Activated CD8-positive, alpha-beta memory T cell treated with anti-CD3 and anti-CD28 coated beads, Interleukin-2, amount 10 ng/mL, durations not matched to agents 7 days and 5 days (primary cell): ENCODE data around the gene SIM2. TPM values are rescaled to one million over a fixed set of nuclear protein-coding genes. Genes with fewer than 3 reads are reported as not detected.
A peak's percentile ranks its signal among the peaks of the same experiment; 100 is the strongest.

Source experiments
- ATAC-seq: fragments of 150-1000 bp; cut with Tn5 transposase; one replicate; pipeline ENCODE4 v1.10.0; 2021; ENCODE audit warnings: moderate library complexity
- CTCF ChIA-PET: fragments of 350-600 bp; sonication (Branson Sonifier 250); formaldehyde crosslinking; loops from one replicate; lab custom pipeline; 2021; ENCODE audit warnings: antibody characterized with exemption; lab: Charles Lee
- DNase-seq: peaks from one replicate; pipeline ENCODE4 v3.0.0-alpha.2; 2020
- H3K27ac Mint-ChIP-seq: one replicate; pipeline ENCODE4 v1.8.0; 2021; ENCODE audit warnings: mild to moderate bottlenecking, mixed read lengths
- H3K27me3 Mint-ChIP-seq: one replicate; pipeline ENCODE4 v1.8.0; 2021; ENCODE audit warnings: mixed read lengths
- H3K36me3 Mint-ChIP-seq: one replicate; pipeline ENCODE4 v1.8.0; 2021; ENCODE audit warnings: mild to moderate bottlenecking, mixed read lengths
- H3K4me1 Mint-ChIP-seq: one replicate; pipeline ENCODE4 v1.8.0; 2021; ENCODE audit warnings: mixed read lengths
- H3K4me3 Mint-ChIP-seq: one replicate; pipeline ENCODE4 v1.8.0; 2021; ENCODE audit warnings: mild to moderate bottlenecking, moderate library complexity, mixed read lengths
- H3K9me3 Mint-ChIP-seq: one replicate; pipeline ENCODE4 v1.8.0; 2022; ENCODE audit warnings: low read depth, mixed read lengths
- total RNA-seq, 2 experiments: library from RNA; stranded (reverse); gene quantifications; one replicate each; pipeline ENCODE4 v1.2.3, GENCODE V29; 2021

Gene SIM2
- total RNA-seq, 2 experiments from 2014 or later = 0.09 TPM; not detected in 1

DNA sequence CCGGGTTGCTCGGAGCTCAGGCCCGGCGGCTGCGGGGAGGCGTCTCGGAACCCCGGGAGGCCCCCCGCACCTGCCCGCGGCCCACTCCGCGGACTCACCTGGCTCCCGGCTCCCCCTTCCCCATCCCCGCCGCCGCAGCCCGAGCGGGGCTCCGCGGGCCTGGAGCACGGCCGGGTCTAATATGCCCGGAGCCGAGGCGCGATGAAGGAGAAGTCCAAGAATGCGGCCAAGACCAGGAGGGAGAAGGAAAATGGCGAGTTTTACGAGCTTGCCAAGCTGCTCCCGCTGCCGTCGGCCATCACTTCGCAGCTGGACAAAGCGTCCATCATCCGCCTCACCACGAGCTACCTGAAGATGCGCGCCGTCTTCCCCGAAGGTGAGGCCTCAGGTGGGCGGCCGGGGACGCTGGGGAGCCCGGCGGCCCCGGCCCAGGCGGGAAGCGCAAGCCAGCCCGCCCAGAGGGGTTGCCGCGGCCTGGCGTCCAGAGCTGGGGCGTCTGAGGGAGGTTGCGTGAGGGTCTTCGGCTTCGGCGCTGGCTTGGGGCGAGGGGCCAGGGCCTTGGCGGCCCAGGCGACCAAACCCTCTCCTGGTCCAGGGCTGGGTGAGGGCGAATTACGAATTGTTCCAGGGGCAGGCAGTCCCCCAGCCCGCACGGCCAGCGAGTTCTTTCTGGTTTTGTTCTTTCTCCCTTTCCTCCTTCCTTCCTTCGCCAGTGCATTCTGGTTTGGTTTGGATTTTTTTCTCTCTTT lies 805 bp downstream of the SIM2 start:
- no peak for ATAC-seq

DNA sequence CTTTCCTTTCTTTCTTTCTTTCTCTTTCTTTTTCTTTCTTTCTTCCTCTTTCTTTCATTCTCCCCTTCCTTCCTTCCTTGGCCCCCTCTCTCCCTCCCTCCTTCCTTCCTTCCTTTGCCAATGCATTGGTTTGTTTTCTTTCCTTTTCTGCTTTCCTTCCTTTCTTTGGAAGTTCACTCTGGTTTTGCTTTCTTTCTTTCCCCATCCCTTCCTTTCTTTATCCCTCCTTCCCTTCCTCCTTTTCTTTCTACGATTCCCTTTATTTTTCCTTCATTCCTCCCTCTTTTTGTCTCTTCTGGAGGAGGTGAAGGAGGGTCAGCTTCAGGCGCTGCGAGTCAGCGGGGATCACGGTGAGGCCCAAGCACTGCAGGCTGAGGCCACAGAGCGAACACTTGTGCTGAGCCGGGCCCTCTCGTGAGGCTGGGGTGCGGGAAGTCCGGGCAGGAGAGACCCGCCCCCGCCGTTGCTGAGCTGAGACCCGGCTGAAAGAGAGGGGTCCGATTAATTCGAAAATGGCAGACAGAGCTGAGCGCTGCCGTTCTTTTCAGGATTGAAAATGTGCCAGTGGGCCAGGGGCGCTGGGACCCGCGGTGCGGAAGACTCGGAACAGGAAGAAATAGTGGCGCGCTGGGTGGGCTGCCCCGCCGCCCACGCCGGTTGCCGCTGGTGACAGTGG lies 1.5 kb downstream of the SIM2 start:
- peaks cover 7% of the 10 kb centered on the region for H3K4me1 Mint-ChIP-seq
- no peaks in the 10 kb centered on the region for H3K9me3 Mint-ChIP-seq
- peaks cover 2% of the 10 kb centered on the region for H3K36me3 Mint-ChIP-seq
- peak overlapping the region; percentile 35 for H3K4me3 Mint-ChIP-seq
- DNase-seq (no peak), ATAC-seq (no peak)
- H3K27ac Mint-ChIP-seq = peak overlapping the region; percentile 67
- CTCF ChIA-PET = interaction anchor here (1.8 kb wide), 1 partner anchor 8 kb away, joined by 4 read pairs; no protein-coding TSS in a partner anchor
- H3K27me3 Mint-ChIP-seq = peaks cover 83% of the 10 kb centered on the region

More for the DNA sequence above, 805 bp downstream of the SIM2 start:
- H3K4me1 Mint-ChIP-seq = peaks cover 7% of the 10 kb centered on the region
- peaks cover 84% of the 10 kb centered on the region for H3K27me3 Mint-ChIP-seq
- H3K27ac Mint-ChIP-seq = peak overlapping the region; percentile 67
- no peak for DNase-seq
- H3K9me3 Mint-ChIP-seq = no peaks in the 10 kb centered on the region
- H3K4me3 Mint-ChIP-seq = peak overlapping the region; percentile 35
- peaks cover 2% of the 10 kb centered on the region for H3K36me3 Mint-ChIP-seq
- CTCF ChIA-PET = interaction anchor here (0.6 kb wide), 1 partner anchor 13 kb away, joined by 3 read pairs; no protein-coding TSS in a partner anchor

DNA sequence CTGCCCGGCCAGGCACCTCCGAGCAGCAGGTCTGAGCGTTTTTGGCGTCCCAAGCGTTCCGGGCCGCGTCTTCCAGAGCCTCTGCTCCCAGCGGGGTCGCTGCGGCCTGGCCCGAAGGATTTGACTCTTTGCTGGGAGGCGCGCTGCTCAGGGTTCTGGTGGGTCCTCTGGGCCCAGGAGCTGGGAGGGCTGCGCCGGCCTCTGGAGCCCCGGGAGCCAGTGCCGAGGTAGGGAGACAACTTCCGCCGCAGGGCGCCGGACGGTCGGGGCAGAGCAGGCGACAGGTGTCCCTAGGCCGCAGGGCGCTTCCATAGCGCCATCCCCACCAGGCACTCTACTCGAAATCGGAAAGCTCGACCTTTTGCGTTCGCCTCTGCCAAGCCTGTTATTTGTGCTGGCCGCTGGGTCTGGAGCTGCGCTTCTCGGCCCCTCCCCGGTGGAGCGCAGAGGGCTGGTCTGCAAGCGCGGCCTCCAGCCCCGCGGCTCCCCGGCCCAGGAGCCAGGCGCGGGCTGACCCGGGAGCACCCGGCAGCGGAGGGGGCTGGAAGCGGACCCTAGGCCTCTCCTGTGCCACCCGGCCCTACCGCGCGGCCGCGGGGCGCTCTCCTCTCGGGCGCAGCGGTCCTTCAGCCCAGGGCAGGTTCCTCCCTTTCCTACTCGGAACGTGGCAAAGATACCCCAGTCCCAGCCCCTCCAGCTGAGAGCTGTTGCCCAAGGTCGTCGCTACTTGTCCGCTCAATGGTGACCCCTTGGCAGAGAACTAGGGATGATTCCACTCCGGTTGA lies 2.2 kb downstream of the SIM2 start:
- CTCF ChIA-PET = interaction anchor here (1.8 kb wide), 1 partner anchor 9 kb away, joined by 4 read pairs; no protein-coding TSS in a partner anchor
- Mint-ChIP-seq H3K27me3 (peaks cover 83% of the 10 kb centered on the region), H3K4me1 (peaks cover 7% of the 10 kb centered on the region), H3K9me3 (no peaks in the 10 kb centered on the region), H3K27ac (no peak overlapping the region), H3K4me3 (no peak overlapping the region), H3K36me3 (peaks cover 2% of the 10 kb centered on the region)
- ATAC-seq = no peak
- DNase-seq = no peak

DNA sequence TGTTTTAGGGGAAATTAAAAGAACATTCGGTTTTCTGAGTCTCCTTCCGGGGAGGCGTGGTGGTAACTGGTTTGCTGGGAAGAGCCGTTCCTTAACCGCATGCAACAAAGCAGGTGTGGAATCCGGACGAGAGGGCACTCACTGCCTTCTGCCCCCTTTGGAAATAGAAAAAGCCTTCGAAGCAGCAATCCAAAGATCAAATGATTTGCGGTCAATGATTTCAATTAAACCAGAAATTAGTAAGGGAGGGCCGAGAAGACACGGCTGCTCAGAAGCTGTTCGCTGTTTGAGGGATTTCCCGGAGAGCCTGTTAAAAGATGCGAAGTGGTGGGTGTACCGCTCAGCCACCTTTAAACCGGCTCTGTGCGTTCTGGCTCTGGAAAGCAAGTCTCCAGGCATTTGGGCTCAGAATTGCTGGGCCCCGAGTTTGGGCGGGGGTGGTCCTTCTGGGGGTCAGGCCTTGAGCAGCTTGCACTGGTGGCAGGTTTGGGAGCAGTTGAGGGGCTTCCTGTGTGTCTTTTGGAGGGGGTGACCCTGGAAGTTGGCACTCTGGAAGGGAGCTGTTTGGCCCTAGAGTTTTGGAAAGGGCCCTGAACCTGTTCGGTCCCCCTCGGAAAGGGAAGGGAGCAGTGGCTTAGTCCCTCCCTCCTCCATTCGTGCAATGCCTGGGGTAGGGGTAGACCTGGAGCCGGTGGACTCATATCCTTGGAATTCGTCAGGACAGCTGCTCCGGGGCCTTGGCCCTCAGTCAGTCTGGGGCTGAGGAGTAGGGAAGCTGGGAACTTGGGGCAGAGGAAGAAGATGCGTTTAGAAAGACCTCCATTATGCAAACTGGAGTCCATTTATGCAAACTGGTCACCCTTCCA lies 3.1 kb downstream of the SIM2 start:
- CTCF ChIA-PET = interaction anchor here (0.6 to 1.8 kb wide), 2 partner anchors 10 to 295 kb away, joined by 3 to 4 read pairs; no protein-coding TSS in a partner anchor

DNA sequence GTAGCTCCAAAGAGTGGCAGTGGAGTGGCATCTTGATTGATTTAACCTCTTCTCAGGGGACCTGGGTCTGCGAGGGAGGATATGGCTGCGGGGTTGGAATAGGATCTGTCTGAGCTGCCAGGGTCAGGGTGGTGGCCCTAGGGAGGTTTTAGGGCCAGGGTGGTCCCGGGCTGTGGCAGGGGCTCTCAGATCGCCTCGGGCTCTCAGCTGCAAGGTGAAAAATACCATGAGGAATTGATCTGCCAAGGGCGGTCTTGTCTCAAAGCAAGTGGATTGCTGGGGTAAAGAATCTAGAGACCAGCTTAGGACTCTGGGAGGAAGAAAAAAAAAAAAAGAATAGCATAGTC lies 3.7 kb downstream of the SIM2 start:
- peaks cover 83% of the 10 kb centered on the region for H3K27me3 Mint-ChIP-seq
- no peak overlapping the region for H3K27ac Mint-ChIP-seq
- ATAC-seq = no peak
- CTCF ChIA-PET = interaction anchor here (0.6 kb wide), 1 partner anchor 295 kb away, joined by 3 read pairs; no protein-coding TSS in a partner anchor
- no peak overlapping the region for H3K4me3 Mint-ChIP-seq
- peaks cover 14% of the 10 kb centered on the region for H3K4me1 Mint-ChIP-seq
- DNase-seq = peak; percentile 23
- no peaks in the 10 kb centered on the region for H3K9me3 Mint-ChIP-seq
- peaks cover 2% of the 10 kb centered on the region for H3K36me3 Mint-ChIP-seq

More for the DNA sequence above, 3.1 kb downstream of the SIM2 start:
- Mint-ChIP-seq H3K27me3 (peaks cover 83% of the 10 kb centered on the region), H3K36me3 (peaks cover 2% of the 10 kb centered on the region), H3K4me3 (no peak overlapping the region), H3K9me3 (no peaks in the 10 kb centered on the region), H3K4me1 (peaks cover 14% of the 10 kb centered on the region), H3K27ac (no peak overlapping the region)
- no peak for ATAC-seq
- peak; percentile 25 for DNase-seq

DNA sequence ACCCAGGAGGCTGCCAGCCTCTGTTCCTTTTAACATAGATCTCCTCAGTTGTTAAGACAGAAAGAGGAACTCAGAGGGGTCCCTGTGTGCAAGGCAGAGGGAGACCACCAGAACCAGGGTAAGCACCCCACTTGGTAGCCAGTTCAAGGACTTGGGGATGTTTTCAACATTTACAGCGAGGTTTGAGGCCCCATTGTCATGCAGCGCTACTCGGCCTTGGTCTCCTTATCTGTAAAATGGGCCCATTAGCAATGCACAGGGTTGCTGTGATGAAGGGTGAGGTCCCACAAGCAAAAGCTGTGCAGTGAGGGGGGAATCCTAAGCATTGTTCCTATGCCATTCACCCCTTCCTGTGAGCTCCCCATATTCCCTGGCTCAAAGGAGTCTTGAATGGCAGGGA lies 4.2 kb downstream of the SIM2 start:
- Mint-ChIP-seq H3K4me3 (no peak overlapping the region), H3K9me3 (no peaks in the 10 kb centered on the region), H3K27me3 (peaks cover 80% of the 10 kb centered on the region), H3K36me3 (peaks cover 2% of the 10 kb centered on the region), H3K27ac (no peak overlapping the region), H3K4me1 (peaks cover 14% of the 10 kb centered on the region)
- DNase-seq (peak; percentile 23), ATAC-seq (no peak)
- CTCF ChIA-PET = no interaction called here

DNA sequence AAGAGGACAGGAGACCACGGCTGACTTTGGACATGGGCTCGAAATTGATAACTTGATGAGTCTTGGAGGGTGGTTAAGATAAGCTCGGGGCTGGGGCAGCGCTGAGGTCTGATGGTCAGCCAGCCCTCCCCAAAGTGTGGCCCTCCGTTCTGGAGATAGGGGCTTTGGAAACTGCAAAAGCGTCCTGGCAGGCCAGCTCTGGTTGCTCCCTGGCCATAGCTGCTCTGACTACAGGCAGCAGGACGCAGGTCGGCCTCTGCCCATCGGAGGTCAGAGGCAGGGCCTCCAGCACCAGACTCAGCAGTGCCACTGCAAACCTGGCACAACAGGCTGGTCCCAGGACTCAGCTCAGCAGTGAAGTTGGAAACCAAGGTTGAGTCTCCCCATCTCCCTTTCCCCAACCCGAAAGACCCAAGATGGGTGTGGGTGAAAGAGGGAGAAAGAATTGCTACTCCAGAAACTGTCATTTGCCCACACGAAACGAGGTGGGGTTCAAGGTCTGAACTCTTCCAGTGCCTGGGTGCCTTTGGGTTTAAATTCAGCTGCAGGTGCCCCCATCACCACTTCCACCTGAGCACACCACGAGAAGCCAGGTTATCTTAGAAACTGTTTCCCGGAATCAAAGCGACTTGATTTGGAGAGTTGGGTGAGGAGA lies 4.8 kb downstream of the SIM2 start:
- Mint-ChIP-seq H3K36me3 (peaks cover 2% of the 10 kb centered on the region), H3K4me3 (no peak overlapping the region), H3K27me3 (peaks cover 83% of the 10 kb centered on the region), H3K9me3 (no peaks in the 10 kb centered on the region), H3K27ac (no peak overlapping the region), H3K4me1 (peaks cover 16% of the 10 kb centered on the region)
- peak; percentile 26 for DNase-seq
- ATAC-seq = no peak
- CTCF ChIA-PET = no interaction called here

DNA sequence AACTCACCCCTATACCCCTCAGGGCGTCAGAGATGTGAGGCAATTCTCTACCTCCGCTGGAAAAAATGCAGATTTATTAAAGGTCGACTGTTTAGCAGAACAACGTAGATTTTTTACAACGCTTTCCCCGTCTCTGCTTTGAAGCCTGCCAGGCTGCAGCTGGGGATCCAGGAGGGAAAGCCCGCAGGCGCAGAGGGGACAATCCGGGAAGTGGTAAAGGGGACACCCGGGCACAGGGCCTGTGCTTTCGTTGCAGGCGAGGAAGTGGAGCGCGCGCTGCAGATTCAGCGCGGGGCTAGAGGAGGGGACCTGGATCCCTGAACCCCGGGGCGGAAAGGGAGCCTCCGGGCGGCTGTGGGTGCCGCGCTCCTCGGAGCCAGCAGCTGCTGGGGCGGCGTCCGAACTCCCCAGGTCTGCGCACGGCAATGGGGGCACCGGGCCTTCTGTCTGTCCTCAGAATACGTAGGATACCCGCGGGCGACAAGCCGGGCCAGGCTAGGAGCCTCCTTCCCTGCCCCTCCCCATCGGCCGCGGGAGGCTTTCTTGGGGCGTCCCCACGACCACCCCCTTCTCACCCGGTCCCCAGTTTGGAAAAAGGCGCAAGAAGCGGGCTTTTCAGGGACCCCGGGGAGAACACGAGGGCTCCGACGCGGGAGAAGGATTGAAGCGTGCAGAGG lies 5.5 kb downstream of the SIM2 start:
- H3K4me1 Mint-ChIP-seq = peaks cover 16% of the 10 kb centered on the region
- peaks cover 2% of the 10 kb centered on the region for H3K36me3 Mint-ChIP-seq
- CTCF ChIA-PET = no interaction called here
- no peak overlapping the region for H3K4me3 Mint-ChIP-seq
- peak; percentile 35 for DNase-seq
- no peak overlapping the region for H3K27ac Mint-ChIP-seq
- H3K9me3 Mint-ChIP-seq = no peaks in the 10 kb centered on the region
- ATAC-seq = no peak
- peaks cover 88% of the 10 kb centered on the region for H3K27me3 Mint-ChIP-seq

DNA sequence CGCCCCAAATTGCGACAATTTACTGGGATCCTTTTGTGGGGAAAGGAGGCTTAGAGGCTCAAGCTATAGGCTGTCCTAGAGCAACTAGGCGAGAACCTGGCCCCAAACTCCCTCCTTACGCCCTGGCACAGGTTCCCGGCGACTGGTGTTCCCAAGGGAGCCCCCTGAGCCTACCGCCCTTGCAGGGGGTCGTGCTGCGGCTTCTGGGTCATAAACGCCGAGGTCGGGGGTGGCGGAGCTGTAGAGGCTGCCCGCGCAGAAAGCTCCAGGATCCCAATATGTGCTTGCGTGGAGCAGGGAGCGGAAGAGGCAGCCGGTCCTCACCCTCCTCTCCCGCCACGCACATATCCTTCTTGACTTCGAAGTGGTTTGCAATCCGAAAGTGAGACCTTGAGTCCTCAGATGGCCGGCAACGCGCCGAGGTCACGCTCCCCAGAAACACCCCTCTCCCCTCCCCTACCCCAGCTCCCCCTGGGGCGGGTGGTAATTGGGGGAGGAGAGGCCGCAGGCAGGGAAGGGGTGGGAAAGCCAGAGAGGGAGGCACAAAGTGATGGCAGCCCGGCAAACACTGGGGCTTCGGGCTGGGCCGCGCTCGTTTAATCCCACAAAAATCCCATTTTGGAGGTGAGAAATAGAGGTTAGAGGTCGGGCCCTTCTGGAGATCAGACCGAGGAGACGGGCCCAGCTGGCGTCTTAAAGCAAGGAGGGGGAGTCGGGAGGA lies 6.2 kb downstream of the SIM2 start:
- Mint-ChIP-seq H3K36me3 (peaks cover 2% of the 10 kb centered on the region), H3K4me1 (peaks cover 17% of the 10 kb centered on the region), H3K27me3 (peaks cover 92% of the 10 kb centered on the region), H3K4me3 (no peak overlapping the region), H3K27ac (no peak overlapping the region), H3K9me3 (no peaks in the 10 kb centered on the region)
- DNase-seq (peak; percentile 16), ATAC-seq (no peak)
- CTCF ChIA-PET = interaction anchor here (1.5 kb wide), 1 partner anchor 9 kb away, joined by 3 read pairs; no protein-coding TSS in a partner anchor

DNA sequence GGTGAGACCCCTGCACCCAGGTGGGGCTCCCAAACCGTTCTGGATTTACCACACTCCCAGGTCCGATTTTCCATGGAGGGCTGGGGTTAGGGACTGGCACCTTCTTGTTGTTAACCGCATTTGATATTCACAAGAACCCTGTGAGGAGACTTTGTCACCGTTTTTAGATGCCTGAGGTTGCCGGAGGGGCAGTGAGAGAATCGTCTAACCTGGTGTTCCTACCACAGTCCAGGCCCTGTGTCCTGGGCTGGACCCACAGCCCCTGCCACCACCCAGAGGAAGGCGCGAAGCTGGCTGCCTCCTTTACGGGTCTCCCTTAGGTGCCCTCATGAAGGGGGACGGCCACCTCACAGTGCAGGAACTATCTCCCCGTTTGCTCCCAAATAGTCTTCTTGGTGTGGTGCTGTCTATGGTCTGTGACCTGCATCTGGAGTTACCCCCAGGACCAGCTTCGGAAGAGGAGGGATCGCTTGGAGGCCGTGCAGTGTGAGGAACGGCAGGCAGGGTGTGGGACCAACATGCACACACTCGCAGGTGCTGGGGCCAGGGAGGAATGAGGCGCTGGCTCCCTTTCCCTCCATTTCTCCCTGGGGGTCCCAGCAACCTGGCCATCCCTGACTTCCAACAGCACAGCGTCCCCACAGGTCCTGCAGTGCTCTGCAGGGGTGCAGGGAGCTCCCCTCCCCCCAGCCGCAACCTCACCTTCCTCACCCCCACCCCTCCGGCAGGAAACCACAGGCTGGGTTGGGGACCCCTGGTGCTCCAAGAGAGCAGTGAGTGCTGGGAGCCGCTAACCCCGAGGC lies 7.0 kb downstream of the SIM2 start:
- DNase-seq (no peak), ATAC-seq (no peak)
- Mint-ChIP-seq H3K4me3 (no peak overlapping the region), H3K9me3 (no peaks in the 10 kb centered on the region), H3K27me3 (peaks cover 92% of the 10 kb centered on the region), H3K4me1 (peaks cover 11% of the 10 kb centered on the region), H3K27ac (no peak overlapping the region), H3K36me3 (no peaks in the 10 kb centered on the region)
- CTCF ChIA-PET = interaction anchor here (1.5 kb wide), 1 partner anchor 10 kb away, joined by 3 read pairs; no protein-coding TSS in a partner anchor

DNA sequence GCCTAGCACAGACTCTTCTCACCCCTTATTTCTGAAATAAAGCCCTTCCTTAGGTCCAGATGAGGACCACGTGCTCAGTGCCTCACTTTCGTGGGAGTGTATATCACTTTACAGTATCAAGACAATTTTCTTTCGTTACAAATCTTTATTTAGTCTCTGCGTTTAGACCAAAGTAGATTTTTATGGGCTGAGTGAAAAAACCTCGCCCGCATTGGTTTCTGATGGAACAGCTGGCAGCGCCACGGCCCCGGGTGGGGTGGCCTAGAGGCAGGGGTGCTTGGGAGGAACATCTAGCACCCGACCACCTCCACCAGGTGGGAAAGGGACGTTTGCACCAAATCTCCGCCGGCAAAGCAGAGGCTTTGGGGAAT lies 7.6 kb downstream of the SIM2 start:
- Mint-ChIP-seq H3K27me3 (peaks cover 93% of the 10 kb centered on the region), H3K36me3 (no peaks in the 10 kb centered on the region), H3K4me1 (peaks cover 11% of the 10 kb centered on the region), H3K4me3 (no peak overlapping the region), H3K27ac (no peak overlapping the region), H3K9me3 (no peaks in the 10 kb centered on the region)
- ATAC-seq = no peak
- no peak for DNase-seq
- CTCF ChIA-PET = interaction anchor here (1.5 kb wide), 1 partner anchor 10 kb away, joined by 3 read pairs; no protein-coding TSS in a partner anchor
